HUES64 (cell line): ENCODE data around the gene DTD2.
"Not testable (repeated sequence)": the region's sequence is repeated elsewhere in the genome, so short reads cannot be mapped to it uniquely, and the experiment has no call there.

Experiments
- H3K27ac ChIP-seq: 2 replicates; pipeline ENCODE4 v1.7.0; 2013; ENCODE audit warnings: low read depth, low read length, inconsistent platforms
- H3K27me3 ChIP-seq: 2 replicates; pipeline ENCODE4 v1.6.1; 2013; ENCODE audit warnings: mild to moderate bottlenecking, low read length; ENCODE audit not compliant: insufficient read depth
- H3K36me3 ChIP-seq: 2 replicates; pipeline ENCODE4 v1.6.1; 2013; ENCODE audit warnings: mild to moderate bottlenecking, low read length; ENCODE audit not compliant: insufficient read depth
- H3K4me1 ChIP-seq: 2 replicates; pipeline ENCODE4 v1.6.1; 2013; ENCODE audit warnings: mild to moderate bottlenecking, low read length, moderate library complexity; ENCODE audit not compliant: insufficient read depth
- H3K4me3 ChIP-seq: 2 replicates; pipeline ENCODE4 v1.5.1; 2013; ENCODE audit warnings: mild to moderate bottlenecking, low read length, moderate library complexity
- H3K9ac ChIP-seq: 2 replicates; pipeline ENCODE4 v1.6.1; 2013; ENCODE audit warnings: mild to moderate bottlenecking, low read depth, low read length
- H3K9me3 ChIP-seq: 2 replicates; pipeline ENCODE4 v1.6.1; 2013; ENCODE audit warnings: low read depth, low read length; ENCODE audit not compliant: insufficient read depth
- WGBS: fragments of 150-250, 120-280 bp; methylation state at CpG from one replicate; pipeline ENCODE4 v1.1.7; 2013; ENCODE audit warnings: missing lambda C conversion rate; 5-methylcytosine and 5-hydroxymethylcytosine counted together

DTD2 gene

GRCh38 chr14:31441273-31442111 lies 15.8 kb downstream of the DTD2 start:
- H3K36me3 ChIP-seq = 0 out of 2 replicates have a peak, but pooled peaks cover 5% of the 10 kb centered on the region
- peaks cover 11% of the 10 kb centered on the region for H3K9me3 ChIP-seq
- 89% methylated on average over 7 of the region's 7 CpGs for WGBS
- no peak overlapping the region for H3K9ac ChIP-seq
- no peaks in the 10 kb centered on the region for H3K4me1 ChIP-seq
- no peak overlapping the region for H3K4me3 ChIP-seq
- no peaks in the 10 kb centered on the region for H3K27me3 ChIP-seq
- H3K27ac ChIP-seq = no peak overlapping the region

- no peak overlapping the region for H3K4me3 ChIP-seq
- no peaks in the 10 kb centered on the region for H3K36me3 ChIP-seq
- no peak overlapping the region for H3K9ac ChIP-seq
- H3K4me1 ChIP-seq = no peaks in the 10 kb centered on the region
- peaks cover 11% of the 10 kb centered on the region for H3K9me3 ChIP-seq
- H3K27ac ChIP-seq = no peak overlapping the region
- no peaks in the 10 kb centered on the region for H3K27me3 ChIP-seq
Observed at GRCh38 chr14:31440280-31440679, 17.0 kb downstream of the DTD2 start.

GRCh38 chr14:31439561-31439960 lies 17.7 kb downstream of the DTD2 start:
- 94% methylated on average over 2 of the region's 2 CpGs for WGBS
- Histone ChIP-seq H3K36me3 (no peaks in the 10 kb centered on the region), H3K9ac (no peak overlapping the region), H3K27me3 (no peaks in the 10 kb centered on the region), H3K9me3 (peaks cover 11% of the 10 kb centered on the region), H3K4me3 (no peak overlapping the region), H3K27ac (no peak overlapping the region), H3K4me1 (no peaks in the 10 kb centered on the region)

GRCh38 chr14:31437045-31437691 lies 20.1 kb downstream of the DTD2 start:
- H3K36me3 ChIP-seq, H3K9ac ChIP-seq, H3K27me3 ChIP-seq, H3K4me3 ChIP-seq, H3K4me1 ChIP-seq, H3K27ac ChIP-seq: not testable (repeated sequence)
- peaks cover 11% of the 10 kb centered on the region for H3K9me3 ChIP-seq
- WGBS = 93% methylated on average over 25 of the region's 45 CpGs

- no peaks in the 10 kb centered on the region for H3K36me3 ChIP-seq
- H3K27ac ChIP-seq = no peak overlapping the region
- peaks cover 11% of the 10 kb centered on the region for H3K9me3 ChIP-seq
- no peak overlapping the region for H3K9ac ChIP-seq
- H3K4me1 ChIP-seq = no peaks in the 10 kb centered on the region
- no peaks in the 10 kb centered on the region for H3K27me3 ChIP-seq
- H3K4me3 ChIP-seq = no peak overlapping the region
Observed at GRCh38 chr14:31435276-31435675, 22.0 kb downstream of the DTD2 start.

GRCh38 chr14:31430634-31431264 lies 26.6 kb downstream of the DTD2 start:
- H3K36me3 ChIP-seq = no peaks in the 10 kb centered on the region
- no peak overlapping the region for H3K4me3 ChIP-seq
- 94% methylated on average over 10 of the region's 11 CpGs for WGBS
- H3K4me1 ChIP-seq = no peaks in the 10 kb centered on the region
- H3K9ac ChIP-seq = no peak overlapping the region
- H3K27me3 ChIP-seq = no peaks in the 10 kb centered on the region
- no peak overlapping the region for H3K27ac ChIP-seq
- H3K9me3 ChIP-seq = no peaks in the 10 kb centered on the region

GRCh38 chr14:31429791-31430190 lies 27.5 kb downstream of the DTD2 start:
- H3K27me3 ChIP-seq = no peaks in the 10 kb centered on the region
- 95% methylated on average over 1 of the region's 1 CpG for WGBS

GRCh38 chr14:31428011-31428410 lies 29.3 kb downstream of the DTD2 start:
- no peak overlapping the region for H3K9ac ChIP-seq
- no peak overlapping the region for H3K27ac ChIP-seq
- WGBS = no CpG with 5 or more reads among the region's 1 CpG
- H3K4me1 ChIP-seq = no peaks in the 10 kb centered on the region
- no peaks in the 10 kb centered on the region for H3K27me3 ChIP-seq
- H3K4me3 ChIP-seq = no peak overlapping the region
- H3K36me3 ChIP-seq = no peaks in the 10 kb centered on the region
- no peaks in the 10 kb centered on the region for H3K9me3 ChIP-seq

More at GRCh38 chr14:31429791-31430190, 27.5 kb downstream of the DTD2 start:
- H3K9ac ChIP-seq = no peak overlapping the region
- H3K9me3 ChIP-seq = no peaks in the 10 kb centered on the region
- no peaks in the 10 kb centered on the region for H3K4me1 ChIP-seq
- no peak overlapping the region for H3K27ac ChIP-seq
- no peaks in the 10 kb centered on the region for H3K36me3 ChIP-seq
- H3K4me3 ChIP-seq = no peak overlapping the region

- Histone ChIP-seq H3K9ac (no peak overlapping the region), H3K9me3 (no peaks in the 10 kb centered on the region), H3K36me3 (no peaks in the 10 kb centered on the region), H3K27me3 (no peaks in the 10 kb centered on the region), H3K4me3 (no peak overlapping the region), H3K4me1 (no peaks in the 10 kb centered on the region), H3K27ac (no peak overlapping the region)
- WGBS = 96% methylated on average over 2 of the region's 2 CpGs
Observed at GRCh38 chr14:31426663-31427062, 30.6 kb downstream of the DTD2 start.

GRCh38 chr14:31425905-31426304 lies 31.4 kb downstream of the DTD2 start:
- H3K27me3 ChIP-seq = no peaks in the 10 kb centered on the region
- H3K27ac ChIP-seq = no peak overlapping the region
- H3K36me3 ChIP-seq = no peaks in the 10 kb centered on the region
- no peak overlapping the region for H3K4me3 ChIP-seq
- H3K9me3 ChIP-seq = no peaks in the 10 kb centered on the region
- no peak overlapping the region for H3K9ac ChIP-seq
- H3K4me1 ChIP-seq = no peaks in the 10 kb centered on the region

GRCh38 chr14:31421200-31421599 lies 36.1 kb downstream of the DTD2 start:
- Histone ChIP-seq H3K4me1 (peaks cover 13% of the 10 kb centered on the region), H3K27me3 (no peaks in the 10 kb centered on the region), H3K36me3 (no peaks in the 10 kb centered on the region), H3K9me3 (no peaks in the 10 kb centered on the region), H3K27ac (no peak overlapping the region), H3K9ac (no peak overlapping the region), H3K4me3 (no peak overlapping the region; the same call in 1 of the 2 replicates)
- 93% methylated on average over 4 of the region's 5 CpGs for WGBS
